Mesothelial cell of epicardium (in vitro differentiated cells): ENCODE results near the gene SMIM35. TPM values are rescaled to one million over a fixed set of nuclear protein-coding genes. Genes with fewer than 3 reads are reported as not detected.

Source experiments
- DNase-seq, 2 experiments: peaks; one replicate each; pipeline ENCODE4 v3.0.0; 2021; ENCODE audit warnings: low spot score in 2 of 2; ENCODE audit not compliant: unreplicated experiment in 2 of 2
- H3K27ac Mint-ChIP-seq: 2 replicates; pipeline ENCODE4 v1.8.0; 2021; ENCODE audit warnings: mixed read lengths
- H3K27me3 Mint-ChIP-seq: 2 replicates; pipeline ENCODE4 v1.8.0; 2021; ENCODE audit warnings: low read depth, mixed read lengths
- H3K36me3 Mint-ChIP-seq: 2 replicates; pipeline ENCODE4 v1.8.0; 2021; ENCODE audit warnings: mixed read lengths
- H3K4me1 Mint-ChIP-seq: 2 replicates; pipeline ENCODE4 v1.8.0; 2021; ENCODE audit warnings: mixed read lengths
- H3K4me3 Mint-ChIP-seq: 2 replicates; pipeline ENCODE4 v1.8.0; 2021; ENCODE audit warnings: mild to moderate bottlenecking, moderate library complexity, mixed read lengths
- H3K9me3 Mint-ChIP-seq: 2 replicates; pipeline ENCODE4 v1.8.0; 2021; ENCODE audit warnings: mixed read lengths
- total RNA-seq: library from RNA; stranded (reverse); gene quantifications from 3 replicates; pipeline ENCODE4 v1.2.1, GENCODE V29; 2021
- TF ChIP-seq, protein P1 (sequence below): fragments of 200-600 bp; sonication (generic); IDR thresholded peaks from one replicate; pipeline ENCODE4 v1.5.0; 2021; ENCODE audit warnings: antibody characterized with exemption; ENCODE audit not compliant: unreplicated experiment

Gene SMIM35
- total RNA-seq, 1 donor from 2014 or later: not detected

GRCh38 chr11:118047749-118048148 is 39.0 kb downstream of the SMIM35 start:
- peaks cover 32% of the 10 kb centered on the region for H3K27me3 Mint-ChIP-seq
- H3K27ac Mint-ChIP-seq: no peak overlapping the region
- DNase-seq: no peak
- peaks cover 24% of the 10 kb centered on the region for H3K4me1 Mint-ChIP-seq
- H3K4me3 Mint-ChIP-seq: no peak overlapping the region
- TF ChIP-seq, protein P1, sequence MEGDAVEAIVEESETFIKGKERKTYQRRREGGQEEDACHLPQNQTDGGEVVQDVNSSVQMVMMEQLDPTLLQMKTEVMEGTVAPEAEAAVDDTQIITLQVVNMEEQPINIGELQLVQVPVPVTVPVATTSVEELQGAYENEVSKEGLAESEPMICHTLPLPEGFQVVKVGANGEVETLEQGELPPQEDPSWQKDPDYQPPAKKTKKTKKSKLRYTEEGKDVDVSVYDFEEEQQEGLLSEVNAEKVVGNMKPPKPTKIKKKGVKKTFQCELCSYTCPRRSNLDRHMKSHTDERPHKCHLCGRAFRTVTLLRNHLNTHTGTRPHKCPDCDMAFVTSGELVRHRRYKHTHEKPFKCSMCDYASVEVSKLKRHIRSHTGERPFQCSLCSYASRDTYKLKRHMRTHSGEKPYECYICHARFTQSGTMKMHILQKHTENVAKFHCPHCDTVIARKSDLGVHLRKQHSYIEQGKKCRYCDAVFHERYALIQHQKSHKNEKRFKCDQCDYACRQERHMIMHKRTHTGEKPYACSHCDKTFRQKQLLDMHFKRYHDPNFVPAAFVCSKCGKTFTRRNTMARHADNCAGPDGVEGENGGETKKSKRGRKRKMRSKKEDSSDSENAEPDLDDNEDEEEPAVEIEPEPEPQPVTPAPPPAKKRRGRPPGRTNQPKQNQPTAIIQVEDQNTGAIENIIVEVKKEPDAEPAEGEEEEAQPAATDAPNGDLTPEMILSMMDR: no peak
- no peaks in the 10 kb centered on the region for H3K36me3 Mint-ChIP-seq
- no peaks in the 10 kb centered on the region for H3K9me3 Mint-ChIP-seq

DNA sequence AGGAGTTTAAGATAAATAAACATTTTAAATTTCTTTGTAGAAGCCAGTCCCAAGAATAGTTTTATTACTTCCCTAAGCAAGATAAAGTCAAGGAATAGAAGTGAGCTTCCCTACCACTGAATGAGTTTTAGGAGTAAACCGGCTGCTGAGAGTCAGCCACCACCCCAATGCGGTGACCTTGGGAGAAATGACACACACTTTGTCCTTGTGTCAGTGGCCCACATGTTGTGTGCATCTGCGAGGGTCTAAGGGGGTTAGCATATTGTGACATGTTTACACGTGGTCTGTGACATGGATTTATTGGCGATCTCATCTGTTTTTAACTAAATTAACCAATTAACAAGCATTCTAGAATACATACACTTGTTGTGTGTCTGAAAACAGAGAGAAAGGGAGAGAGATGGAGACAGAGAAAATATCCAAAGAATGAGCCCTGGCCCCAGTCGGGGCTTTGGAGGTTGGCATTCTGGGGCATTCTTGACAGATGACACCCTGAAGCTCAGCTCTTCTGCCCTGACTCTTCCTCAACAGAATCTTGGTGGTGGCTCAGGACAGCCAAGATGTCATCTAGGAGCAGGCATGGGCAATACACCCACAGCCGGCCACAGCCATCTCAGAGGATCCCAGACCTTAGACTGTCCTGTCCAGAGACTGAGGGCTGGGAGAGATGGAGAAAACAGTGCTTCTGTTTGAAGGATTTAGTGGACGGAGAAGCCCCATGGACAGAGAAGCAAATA is 39.6 kb downstream of the SMIM35 start:
- Mint-ChIP-seq H3K27me3 (peaks cover 35% of the 10 kb centered on the region), H3K4me1 (peaks cover 20% of the 10 kb centered on the region), H3K4me3 (no peak overlapping the region), H3K36me3 (no peaks in the 10 kb centered on the region), H3K27ac (no peak overlapping the region), H3K9me3 (no peaks in the 10 kb centered on the region)
- TF ChIP-seq, protein P1: no peak
- DNase-seq: no peak

DNA sequence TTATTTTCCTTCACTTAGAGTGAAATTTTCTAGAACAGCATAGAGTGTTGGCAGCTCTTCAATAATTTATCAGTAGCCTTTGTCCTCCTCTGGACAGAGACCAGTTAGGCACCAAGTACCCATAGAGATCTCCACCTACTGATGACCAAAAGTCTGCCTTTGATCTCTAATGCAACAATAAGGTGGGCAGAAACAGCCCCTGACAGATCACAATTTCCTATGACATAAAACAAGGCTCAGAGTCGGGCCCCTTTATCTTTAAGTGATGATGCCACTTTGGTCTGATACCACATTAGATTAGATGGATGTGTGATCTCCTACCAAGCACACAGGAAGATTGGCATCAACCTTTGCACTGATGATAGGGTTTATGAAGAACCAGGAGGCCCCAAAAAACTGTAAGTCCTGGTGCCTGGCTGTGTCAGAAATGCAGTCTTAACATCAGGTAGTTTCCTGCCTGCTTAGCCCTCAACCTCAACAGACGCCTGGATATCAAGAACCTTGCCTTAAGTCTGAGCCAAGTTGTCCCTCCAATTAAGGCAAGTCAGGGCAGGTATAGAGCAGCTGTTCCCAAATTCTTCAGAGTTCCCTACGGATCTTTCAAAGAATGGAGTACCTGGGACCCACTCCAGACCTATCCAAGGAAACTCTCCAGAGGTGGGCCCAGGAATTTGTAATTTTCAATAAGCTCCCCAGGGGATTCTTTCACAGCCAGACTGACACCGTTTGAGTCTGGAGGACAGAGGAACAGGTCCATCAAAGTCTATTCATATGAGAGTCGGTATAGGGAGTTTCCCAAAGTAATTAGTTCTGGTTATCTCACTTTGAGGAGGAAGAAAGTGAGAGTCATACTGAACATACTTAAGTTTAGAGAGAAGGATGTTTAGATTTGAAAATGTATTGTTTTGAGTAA is 40.5 kb downstream of the SMIM35 start:
- no peaks in the 10 kb centered on the region for H3K36me3 Mint-ChIP-seq
- H3K27me3 Mint-ChIP-seq: peaks cover 36% of the 10 kb centered on the region
- no peak overlapping the region for H3K27ac Mint-ChIP-seq
- no peaks in the 10 kb centered on the region for H3K9me3 Mint-ChIP-seq
- peaks cover 20% of the 10 kb centered on the region for H3K4me1 Mint-ChIP-seq
- no peak overlapping the region for H3K4me3 Mint-ChIP-seq
- TF ChIP-seq, protein P1: no peak
- no peak for DNase-seq

DNA sequence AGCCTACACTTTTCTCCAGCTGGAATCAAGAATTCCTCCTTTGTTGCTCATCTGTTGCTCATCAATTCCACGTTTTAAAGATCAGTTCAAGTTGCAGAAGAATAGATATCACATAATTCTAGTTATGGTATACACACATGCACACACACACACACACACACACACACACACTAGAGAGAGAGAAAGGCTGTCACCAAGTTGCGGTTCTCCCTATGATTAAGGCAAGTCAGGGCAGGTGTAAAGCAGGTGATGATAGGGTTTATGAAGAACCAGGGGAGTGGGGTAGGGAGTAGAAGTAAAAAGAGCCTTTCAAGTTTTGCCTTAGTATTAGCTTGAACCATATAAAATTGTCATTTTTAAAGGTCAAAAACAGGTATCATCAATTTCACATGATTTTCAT is 41.6 kb downstream of the SMIM35 start:
- H3K4me3 Mint-ChIP-seq: no peak overlapping the region
- peaks cover 20% of the 10 kb centered on the region for H3K4me1 Mint-ChIP-seq
- DNase-seq: no peak
- TF ChIP-seq, protein P1: no peak
- H3K27me3 Mint-ChIP-seq: peaks cover 32% of the 10 kb centered on the region
- peaks cover 3% of the 10 kb centered on the region for H3K9me3 Mint-ChIP-seq
- H3K27ac Mint-ChIP-seq: no peak overlapping the region
- no peaks in the 10 kb centered on the region for H3K36me3 Mint-ChIP-seq

DNA sequence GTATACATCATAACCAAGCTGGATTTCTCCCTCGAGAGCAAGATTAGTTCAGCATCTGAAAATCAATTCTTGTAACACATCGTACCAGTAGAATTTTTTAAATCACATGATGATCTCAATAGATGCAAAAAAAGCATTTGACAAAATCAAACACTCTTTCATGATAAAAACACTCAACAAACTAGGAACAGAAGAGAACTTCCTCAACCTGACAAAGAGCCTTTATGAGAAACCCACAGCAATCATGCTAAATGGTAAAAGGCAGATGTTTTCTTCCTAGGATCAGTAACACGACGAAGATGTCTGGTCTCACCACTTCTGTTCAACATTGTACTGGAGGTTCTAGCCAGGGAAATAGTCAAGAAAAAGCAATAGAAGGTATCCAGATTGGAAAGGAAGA is 44.0 kb downstream of the SMIM35 start:
- Mint-ChIP-seq H3K27ac (no peak overlapping the region), H3K9me3 (peaks cover 3% of the 10 kb centered on the region), H3K36me3 (no peaks in the 10 kb centered on the region), H3K4me3 (no peak overlapping the region), H3K4me1 (peaks cover 20% of the 10 kb centered on the region), H3K27me3 (peaks cover 25% of the 10 kb centered on the region)
- no peak for DNase-seq
- TF ChIP-seq, protein P1: no peak
